Measurements from ENCODE around the gene AMPD2. TPM values are rescaled to one million over a fixed set of nuclear protein-coding genes. Genes with fewer than 3 reads are reported as not detected.
A peak's percentile ranks its signal among the peaks of the same experiment; 100 is the strongest.

Gene AMPD2
- total RNA-seq, 6 donors from 2014 or later: 39.5 to 183 (median 58.9) TPM

GRCh38 chr1:109625176-109625575 is 5.5 kb downstream of the AMPD2 start:
- 90 to 91% methylated on average over 12 to 16 of the region's 16 CpGs for WGBS, 2 donors
- TF ChIP-seq POLR2AphosphoS5 (IDR thresholded peaks at IDR 0.05) (no peak), POLR2A (IDR thresholded peaks at IDR 0.05) (no peak), EP300 (IDR thresholded peaks at IDR 0.05) (no peak)
- H3K27me3 ChIP-seq: no peaks in the 10 kb centered on the region
- DNase-seq (peak in 1 of 2 donors; percentile 77), ATAC-seq (ENCODE audit: low FRiP score in 2 of 2) (no peak)
- H3K9me3 ChIP-seq: no peaks in the 10 kb centered on the region
- H3K4me1 ChIP-seq: peaks cover 32 to 44% (median 37%) of the 10 kb centered on the region in 4 donors
- H3K36me3 ChIP-seq: peaks cover 7 to 44% (median 38%) of the 10 kb centered on the region in 4 donors
- no peak overlapping the region for H3K4me3 ChIP-seq
- H3K27ac ChIP-seq: no peak overlapping the region

- Histone ChIP-seq H3K4me3 (no peak overlapping the region), H3K27ac (no peak overlapping the region), H3K4me1 (peaks cover 28 to 39% (median 34%) of the 10 kb centered on the region in 4 donors), H3K27me3 (no peaks in the 10 kb centered on the region), H3K9me3 (no peaks in the 10 kb centered on the region), H3K36me3 (peaks cover 9 to 48% (median 43%) of the 10 kb centered on the region in 4 donors)
- TF ChIP-seq POLR2AphosphoS5 (IDR thresholded peaks at IDR 0.05) (no peak), EP300 (IDR thresholded peaks at IDR 0.05) (no peak), POLR2A (IDR thresholded peaks at IDR 0.05) (no peak)
- TF ChIP-seq, protein P1, sequence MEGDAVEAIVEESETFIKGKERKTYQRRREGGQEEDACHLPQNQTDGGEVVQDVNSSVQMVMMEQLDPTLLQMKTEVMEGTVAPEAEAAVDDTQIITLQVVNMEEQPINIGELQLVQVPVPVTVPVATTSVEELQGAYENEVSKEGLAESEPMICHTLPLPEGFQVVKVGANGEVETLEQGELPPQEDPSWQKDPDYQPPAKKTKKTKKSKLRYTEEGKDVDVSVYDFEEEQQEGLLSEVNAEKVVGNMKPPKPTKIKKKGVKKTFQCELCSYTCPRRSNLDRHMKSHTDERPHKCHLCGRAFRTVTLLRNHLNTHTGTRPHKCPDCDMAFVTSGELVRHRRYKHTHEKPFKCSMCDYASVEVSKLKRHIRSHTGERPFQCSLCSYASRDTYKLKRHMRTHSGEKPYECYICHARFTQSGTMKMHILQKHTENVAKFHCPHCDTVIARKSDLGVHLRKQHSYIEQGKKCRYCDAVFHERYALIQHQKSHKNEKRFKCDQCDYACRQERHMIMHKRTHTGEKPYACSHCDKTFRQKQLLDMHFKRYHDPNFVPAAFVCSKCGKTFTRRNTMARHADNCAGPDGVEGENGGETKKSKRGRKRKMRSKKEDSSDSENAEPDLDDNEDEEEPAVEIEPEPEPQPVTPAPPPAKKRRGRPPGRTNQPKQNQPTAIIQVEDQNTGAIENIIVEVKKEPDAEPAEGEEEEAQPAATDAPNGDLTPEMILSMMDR (IDR thresholded peaks at IDR 0.05): no peak
- DNase-seq (peak in 1 of 2 donors; percentile 65), ATAC-seq (ENCODE audit: low FRiP score in 2 of 2) (no peak)
- WGBS, 2 donors: 87 to 92% methylated on average over 25 to 31 of the region's 32 CpGs
Observed at GRCh38 chr1:109625601-109626560, 6.2 kb downstream of the AMPD2 start.

- Histone ChIP-seq H3K36me3 (peaks cover 14 to 57% (median 53%) of the 10 kb centered on the region in 4 donors), H3K9me3 (no peaks in the 10 kb centered on the region), H3K27ac (no peak overlapping the region), H3K4me1 (peaks cover 19 to 29% (median 24%) of the 10 kb centered on the region in 4 donors), H3K4me3 (no peak overlapping the region), H3K27me3 (no peaks in the 10 kb centered on the region)
- DNase-seq: peak in 1 of 2 donors; percentile 59
- TF ChIP-seq EP300 (IDR thresholded peaks at IDR 0.05) (no peak), POLR2A (IDR thresholded peaks at IDR 0.05) (no peak), POLR2AphosphoS5 (IDR thresholded peaks at IDR 0.05) (no peak)
- TF ChIP-seq, protein P1 (IDR thresholded peaks at IDR 0.05): no peak
- ATAC-seq (ENCODE audit: low FRiP score in 2 of 2): no peak
- WGBS, 2 donors: 97 to 100% methylated on average over 1 to 20 of the region's 21 CpGs
Observed at GRCh38 chr1:109626682-109627408, 7.2 kb downstream of the AMPD2 start.

GRCh38 chr1:109627692-109628399 is 8.2 kb downstream of the AMPD2 start:
- no peak overlapping the region for H3K27ac ChIP-seq
- 86 to 94% methylated on average over 17 to 19 of the region's 23 CpGs for WGBS, 2 donors
- no peak overlapping the region for H3K4me3 ChIP-seq
- peaks cover 12 to 19% (median 15%) of the 10 kb centered on the region in 4 donors for H3K4me1 ChIP-seq
- DNase-seq: peak in 1 of 2 donors; percentile 49
- no peaks in the 10 kb centered on the region for H3K9me3 ChIP-seq
- H3K36me3 ChIP-seq: peaks cover 14 to 58% (median 54%) of the 10 kb centered on the region in 4 donors
- TF ChIP-seq POLR2A (IDR thresholded peaks at IDR 0.05): no peak
- no peak for TF ChIP-seq EP300 (IDR thresholded peaks at IDR 0.05)
- TF ChIP-seq POLR2AphosphoS5 (IDR thresholded peaks at IDR 0.05): no peak
- TF ChIP-seq, protein P1 (IDR thresholded peaks at IDR 0.05): no peak
- ATAC-seq (ENCODE audit: low FRiP score in 2 of 2): no peak
- no peaks in the 10 kb centered on the region for H3K27me3 ChIP-seq

Measured in upper lobe of left lung (tissue), 6 donors.